H1 (cell line): ENCODE measurements around the gene SASS6. TPM values are rescaled to one million over a fixed set of nuclear protein-coding genes. Genes with fewer than 3 reads are reported as not detected.

Experiments
- CBX8 ChIP-seq: fragments of 300-800, 300-1000 bp; sonication (generic); IDR thresholded peaks from 2 replicates; pipeline ENCODE4 v1.7.1; 2016; ENCODE audit warnings: low read depth, low read length, borderline replicate concordance
- KDM4A ChIP-seq: IDR thresholded peaks from one replicate; pipeline ENCODE4 v1.7.1; 2012; ENCODE audit warnings: low read depth, mild to moderate bottlenecking, moderate library complexity, low read length, inconsistent platforms; ENCODE audit not compliant: severe bottlenecking
- TBP ChIP-seq: IDR thresholded peaks from 2 replicates; pipeline ENCODE4 v1.6.1; 2011; ENCODE audit warnings: low read depth, low read length, improper control_type of control experiment
- TEAD4 ChIP-seq: IDR thresholded peaks from 2 replicates; pipeline ENCODE4 v1.6.1; 2012; ENCODE audit warnings: low read depth, low read length, inconsistent platforms, mixed read lengths
- polyA plus RNA-seq, 7 experiments: library from polyadenylated mRNA; depleted of rRNA in 3 of 7; stranded (reverse) in 5 of 7; unstranded in 2 of 7; fragments of >200 nt in 5 of 7; fragments of 200-250 nt in 2 of 7; gene quantifications; 1 replicate in 5 of 7; 2 replicates in 1 of 7; 4 replicates in 1 of 7; pipeline versions ENCODE4 v1.2.1 to v1.2.3, GENCODE V29; 2011 to 2013; ENCODE audit warnings: missing spikeins in 2 of 7, mixed read lengths in 2 of 7
- total RNA-seq: library from RNA; stranded (reverse); fragmentation: NEBNext Ultra II Directional; extraction: Animal tissue kit (Norgen Biotek cat#: 25700); gene quantifications from 2 replicates; pipeline ENCODE4 v1.2.1, GENCODE V29; 2021

SASS6 gene
- total and polyA plus RNA-seq, 2 of the 8 experiments (the other 6 are each of a cell fraction or from before 2014, with no cell fraction given): 1.2 to 13.8 TPM

DNA sequence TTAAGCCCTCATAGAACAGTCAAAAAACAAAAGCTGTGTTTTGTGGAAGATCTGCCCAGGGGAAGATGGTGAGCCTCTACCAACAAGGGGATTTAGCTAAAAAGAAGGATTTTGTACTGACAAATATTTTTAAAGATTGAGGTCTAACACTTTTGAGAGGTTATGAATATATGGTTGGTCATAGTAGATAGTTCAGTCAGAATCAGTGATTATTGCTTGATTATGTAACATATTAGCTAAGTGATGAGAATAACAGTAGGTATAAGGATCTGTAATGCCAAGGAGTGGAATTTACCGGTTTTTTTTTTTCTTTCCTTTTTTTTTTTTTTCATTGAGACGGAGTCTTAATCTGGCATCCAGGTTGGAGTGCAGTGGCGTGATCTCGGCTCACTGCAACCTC is 79.0 kb downstream of the SASS6 start (continued):
- TF ChIP-seq TBP (no peak), KDM4A (no peak), CBX8 (no peak), TEAD4 (no peak)
